ENCODE data around the gene OR6B1.
"Not testable (repeated sequence)": the region's sequence is repeated elsewhere in the genome, so short reads cannot be mapped to it uniquely, and the experiment has no call there.

The OR6B1 gene

DNA sequence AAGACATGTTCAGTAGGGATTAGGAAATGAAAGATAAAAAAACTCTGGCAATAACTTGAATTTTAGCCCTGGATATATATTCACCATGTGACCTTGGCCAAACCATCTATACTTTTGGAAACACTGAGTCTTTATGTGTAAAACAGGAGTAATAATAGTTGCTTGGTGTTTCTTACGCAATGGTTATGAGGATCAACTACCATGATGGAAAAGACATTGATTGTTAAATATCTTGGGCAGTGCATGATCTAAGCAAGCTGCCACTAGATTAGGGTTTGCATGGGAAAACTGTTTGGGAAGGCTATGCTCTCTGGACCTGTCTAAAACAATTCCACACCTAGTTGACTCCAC is 6.5 kb downstream of the OR6B1 start:
- no peak for DNase-seq

DNA sequence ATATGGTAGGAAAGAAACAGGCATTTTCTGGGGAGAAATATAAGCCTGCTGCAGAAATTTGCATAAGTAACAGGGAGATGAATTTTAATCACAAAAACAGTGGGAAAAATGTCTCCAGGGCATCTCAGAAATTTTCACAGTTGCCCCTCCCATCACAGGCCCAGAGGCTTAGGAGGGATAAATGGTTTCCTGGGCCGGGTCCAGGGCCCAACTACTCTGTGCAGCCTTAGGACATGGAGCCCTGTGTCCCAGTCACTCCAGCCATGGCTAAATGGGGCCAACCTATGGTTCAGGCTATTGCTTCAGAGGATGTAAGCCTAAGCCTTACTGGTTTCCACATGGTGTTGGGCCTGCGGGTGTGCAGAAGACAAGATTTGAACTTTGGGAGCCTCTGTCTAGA is 9.2 kb downstream of the OR6B1 start:
- DNase-seq: no peak

DNA sequence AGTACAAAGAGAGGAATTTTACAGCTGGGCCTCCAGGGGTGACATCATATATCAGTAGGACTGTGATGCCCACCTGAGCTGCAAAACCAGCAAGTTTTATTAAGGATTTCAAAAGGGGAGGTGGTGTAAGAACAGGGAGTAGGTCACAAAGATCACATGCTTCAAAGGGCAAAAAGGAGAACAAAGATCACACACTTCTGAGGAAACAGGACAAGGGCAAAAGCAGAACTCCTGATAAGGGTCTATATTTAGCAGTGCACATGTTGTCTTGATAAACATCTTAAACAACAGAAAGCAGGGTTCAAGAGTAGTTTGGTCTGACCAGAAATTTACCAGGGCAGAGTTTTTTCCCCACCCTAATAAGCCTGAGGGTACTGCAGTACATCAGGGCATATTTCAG is 9.9 kb downstream of the OR6B1 start:
- DNase-seq: not testable (repeated sequence)

DNA sequence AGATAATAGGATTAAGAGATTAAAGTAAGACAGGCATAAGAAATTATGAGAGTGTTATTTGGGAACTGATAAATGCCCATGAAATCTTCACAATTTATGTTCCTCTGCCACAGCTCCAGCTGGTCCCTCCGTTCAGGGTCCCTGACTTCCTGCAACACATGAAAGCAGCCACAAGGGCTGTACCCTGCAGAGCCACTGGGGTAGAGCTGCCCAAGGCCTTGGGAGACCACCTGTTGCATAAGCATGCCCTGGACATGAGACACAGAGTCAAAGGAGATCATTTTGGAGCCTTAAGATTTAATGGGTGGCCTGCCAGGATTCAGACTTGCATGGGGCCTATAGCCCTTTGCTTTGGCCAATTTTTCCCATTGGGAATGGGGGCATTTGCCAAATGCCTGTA is 10.7 kb downstream of the OR6B1 start:
- DNase-seq: not testable (repeated sequence)

DNA sequence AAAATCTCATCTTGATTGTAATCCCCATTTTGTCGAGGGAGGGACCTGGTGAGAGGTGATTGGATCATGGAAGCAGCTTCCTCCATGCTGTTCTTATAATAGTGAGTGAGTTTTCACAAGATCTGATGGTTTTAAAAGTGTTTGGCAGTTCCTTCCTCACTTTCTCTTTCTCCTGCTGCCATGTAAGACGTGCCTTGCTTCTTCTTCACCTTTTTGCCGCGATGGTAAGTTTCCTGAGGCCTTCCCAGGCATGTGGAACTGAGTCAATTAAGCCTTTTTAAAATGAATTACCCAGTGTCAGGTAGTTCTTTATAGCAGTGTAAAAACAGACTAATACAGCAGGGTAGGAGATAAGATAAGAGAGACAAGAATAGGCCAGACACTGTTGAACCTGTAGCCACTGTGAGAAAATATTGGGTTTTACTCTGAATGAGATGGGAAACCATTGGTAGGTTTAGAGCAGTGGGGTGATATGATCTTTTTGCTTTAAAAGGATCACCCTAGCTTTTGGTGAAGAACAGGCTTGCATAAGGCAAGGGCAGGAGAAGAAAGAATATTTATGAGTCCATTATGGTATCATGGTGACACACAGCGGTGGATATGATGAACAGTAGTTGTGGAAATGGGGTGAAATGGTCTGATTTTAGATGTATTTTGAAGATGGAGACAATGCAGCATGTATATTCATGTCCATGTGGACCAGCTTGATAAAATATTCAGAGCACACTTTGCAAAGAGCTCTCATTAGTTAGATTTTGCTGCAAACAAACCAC is 11.5 kb downstream of the OR6B1 start:
- DNase-seq: no peak

DNA sequence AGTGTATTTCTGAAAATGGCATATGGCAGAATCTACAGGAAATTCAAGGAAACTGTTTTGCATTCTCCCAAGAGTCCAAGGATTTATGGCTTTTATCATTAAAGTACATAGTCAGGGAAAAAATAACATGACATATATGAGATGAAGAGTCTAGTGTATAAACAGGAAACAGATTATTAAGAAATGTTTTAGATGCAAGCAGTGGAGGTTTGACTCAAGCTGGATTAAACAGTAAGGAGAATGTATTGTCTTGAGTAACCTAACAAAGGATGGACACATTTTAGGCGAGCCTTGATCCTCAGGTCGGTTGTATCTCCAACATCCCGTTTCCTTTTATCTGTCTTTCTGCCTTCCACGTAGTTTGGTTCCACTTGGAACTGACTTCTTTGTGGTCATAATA is 17.9 kb downstream of the OR6B1 start:
- no peak for DNase-seq

DNA sequence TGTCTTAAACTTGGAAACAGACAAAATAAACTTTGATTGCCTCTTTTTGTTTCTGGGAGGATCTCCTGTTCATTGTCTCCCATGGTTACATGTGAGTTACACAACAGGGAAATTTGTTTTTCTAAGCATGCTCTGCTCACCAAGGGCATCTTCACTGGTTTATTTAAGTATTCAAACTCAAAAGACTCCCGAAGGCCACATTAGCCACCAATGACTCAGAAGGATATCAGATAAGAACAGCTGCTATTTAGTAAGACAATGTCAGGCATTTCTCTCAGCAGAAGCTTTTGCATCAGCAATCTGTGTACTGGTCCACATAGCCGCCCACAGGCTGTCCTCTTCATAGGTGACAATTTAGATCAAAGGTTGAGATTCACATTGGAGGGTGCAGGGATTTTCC is 19.3 kb downstream of the OR6B1 start:
- no peak for DNase-seq

DNA sequence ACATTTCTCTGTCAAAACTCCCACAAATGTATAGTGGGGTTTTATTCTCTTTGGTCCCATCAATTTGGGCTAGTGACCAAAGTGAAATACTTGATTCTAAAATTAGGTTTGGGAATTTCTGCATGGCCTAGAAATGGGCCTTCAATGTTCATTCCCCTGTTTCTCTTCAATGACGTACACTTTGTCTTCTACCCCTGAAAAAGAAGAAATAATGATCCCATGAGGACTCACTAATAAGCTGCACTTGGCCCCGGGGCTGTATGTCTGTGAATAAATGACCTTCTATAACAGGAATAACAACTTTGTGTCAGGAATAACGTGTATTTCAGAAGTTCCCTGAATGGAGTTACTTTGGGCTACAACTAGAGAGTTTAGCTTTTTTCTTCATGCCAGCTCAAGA is 20.2 kb downstream of the OR6B1 start:
- no peak for DNase-seq

DNA sequence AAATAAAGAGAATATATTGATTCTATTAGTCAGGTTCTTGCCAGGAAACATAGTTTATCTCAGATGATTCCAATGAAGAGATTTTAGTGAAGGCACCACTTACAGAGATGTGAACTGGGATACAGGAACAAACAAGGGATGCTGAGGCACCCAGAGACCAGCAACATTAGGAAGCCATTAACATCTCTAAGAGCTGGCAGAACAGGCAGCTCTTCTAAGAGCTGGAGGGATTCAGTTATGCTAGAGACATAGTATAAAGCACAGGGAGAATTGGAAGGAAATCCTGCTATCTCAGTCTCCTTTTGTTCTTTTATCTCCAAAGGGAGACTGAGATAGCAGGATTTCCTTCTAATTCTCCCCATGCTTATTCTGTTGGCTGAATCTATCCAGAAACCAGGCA is 22.0 kb downstream of the OR6B1 start:
- no peak for DNase-seq

DNA sequence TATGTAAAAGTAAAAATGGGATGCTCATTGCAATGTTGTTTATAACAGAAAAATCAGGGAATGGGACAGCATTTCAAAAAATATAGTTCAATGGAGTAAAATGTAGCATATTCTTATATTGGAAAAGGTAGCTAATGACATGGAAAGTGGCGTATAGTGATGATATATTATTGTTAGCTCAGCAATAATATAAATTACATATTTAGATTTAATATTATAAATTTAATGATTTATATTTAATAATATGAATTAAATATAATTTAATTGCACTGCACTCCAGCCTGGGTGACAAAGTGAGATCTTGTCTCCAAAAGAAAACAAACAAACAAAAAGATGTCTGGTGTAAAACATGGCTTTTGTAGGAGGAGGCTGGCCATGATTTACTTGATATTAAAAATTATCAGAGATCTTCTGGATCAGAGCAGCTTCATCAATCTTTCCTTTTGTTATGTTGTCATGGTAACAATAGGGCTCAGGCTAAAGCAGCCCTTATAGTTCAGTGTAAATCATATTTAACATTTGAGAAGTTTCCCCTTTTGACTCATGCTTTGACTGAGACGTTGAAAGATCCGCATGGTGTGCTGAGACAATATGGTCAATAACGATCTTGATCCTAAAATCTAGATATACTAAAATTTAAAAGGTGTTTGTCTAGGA is 23.2 kb downstream of the OR6B1 start:
- DNase-seq: no peak

DNA sequence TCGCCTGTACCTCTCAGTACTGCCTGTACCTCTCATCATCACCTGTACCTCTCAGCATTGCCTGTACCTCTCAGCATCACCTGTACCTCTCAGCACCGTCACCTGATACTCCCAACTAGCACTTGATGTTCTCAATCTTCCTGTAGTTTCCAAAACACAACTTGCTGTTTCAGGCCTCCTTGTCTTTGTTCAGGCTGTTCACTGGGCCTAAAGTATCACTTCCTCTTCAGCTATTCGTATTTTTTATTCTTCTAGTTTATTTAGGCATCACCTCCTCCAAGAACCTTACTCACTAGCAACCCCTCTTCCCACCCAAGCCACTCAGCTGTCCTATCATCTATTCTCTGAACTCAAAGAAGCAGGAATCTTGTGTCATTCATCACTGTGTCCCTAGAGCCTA is 24.1 kb downstream of the OR6B1 start:
- DNase-seq: no peak

DNA sequence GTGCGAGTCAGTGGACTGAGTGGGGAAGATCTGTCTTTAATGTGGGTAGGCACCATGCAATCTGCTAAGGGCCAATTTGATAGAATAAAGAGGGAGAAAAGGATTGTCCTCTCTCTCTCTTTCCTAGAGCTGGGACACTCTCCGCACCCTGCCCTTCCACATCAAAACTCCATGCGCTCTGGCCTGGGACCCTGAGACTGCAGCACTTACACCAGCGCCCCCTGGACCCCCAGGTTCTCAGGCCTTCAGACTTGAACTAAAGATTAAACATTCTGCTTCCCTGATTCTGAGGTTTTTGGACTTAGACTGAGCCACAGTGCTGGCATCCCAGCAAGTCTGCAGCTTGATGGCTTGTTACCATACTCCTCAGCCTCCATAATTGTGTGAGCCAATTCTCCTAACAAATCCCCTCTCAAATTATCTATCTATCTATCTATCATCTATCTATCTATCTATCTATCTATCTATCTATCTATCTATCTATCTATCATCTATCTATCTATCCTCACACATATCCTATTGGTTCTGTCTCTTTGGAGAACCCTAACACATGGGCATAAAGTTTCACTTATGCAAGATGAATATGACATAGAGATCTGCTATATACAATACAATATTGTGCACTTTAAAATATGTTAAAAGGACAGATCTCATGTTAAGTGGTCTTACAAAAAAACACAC is 26.2 kb downstream of the OR6B1 start:
- DNase-seq: no peak

DNA sequence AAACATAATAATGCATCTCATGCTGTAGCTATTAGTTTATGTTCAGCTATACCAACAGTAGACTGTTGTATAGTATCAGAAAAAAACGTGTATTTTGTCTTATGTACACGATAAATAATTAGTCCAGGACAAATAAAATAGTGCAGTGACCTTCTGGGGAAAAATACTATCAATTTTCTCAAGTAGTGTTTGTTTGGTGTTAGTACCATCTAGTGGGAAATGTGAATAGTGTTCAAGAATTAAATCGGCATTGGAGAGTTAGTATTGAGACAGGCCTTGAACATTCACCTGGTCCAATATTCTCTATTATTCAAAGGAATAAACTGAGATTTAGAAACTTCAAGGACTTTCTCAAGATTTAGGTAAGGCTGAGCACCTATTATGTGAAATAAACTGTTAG is 26.9 kb downstream of the OR6B1 start:
- DNase-seq: no peak

DNA sequence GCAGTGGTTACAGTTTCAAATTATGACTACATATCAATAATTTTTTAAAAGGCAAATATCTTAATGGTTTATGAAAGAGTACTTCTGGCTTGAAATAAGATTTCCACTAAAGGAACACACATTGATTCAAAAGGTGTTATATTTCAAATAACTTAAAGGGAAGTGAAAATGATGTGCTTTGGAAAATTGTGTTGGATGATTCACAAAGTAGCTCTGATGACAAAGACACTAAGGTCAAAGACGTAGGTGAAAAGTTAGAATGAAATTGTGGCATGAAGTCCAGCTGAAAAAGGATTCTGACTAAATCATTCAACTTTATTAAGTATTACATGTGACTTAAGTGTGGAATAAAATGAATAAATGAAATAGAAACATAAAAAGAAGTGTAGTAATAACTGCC is 27.9 kb downstream of the OR6B1 start:
- DNase-seq: no peak

DNA sequence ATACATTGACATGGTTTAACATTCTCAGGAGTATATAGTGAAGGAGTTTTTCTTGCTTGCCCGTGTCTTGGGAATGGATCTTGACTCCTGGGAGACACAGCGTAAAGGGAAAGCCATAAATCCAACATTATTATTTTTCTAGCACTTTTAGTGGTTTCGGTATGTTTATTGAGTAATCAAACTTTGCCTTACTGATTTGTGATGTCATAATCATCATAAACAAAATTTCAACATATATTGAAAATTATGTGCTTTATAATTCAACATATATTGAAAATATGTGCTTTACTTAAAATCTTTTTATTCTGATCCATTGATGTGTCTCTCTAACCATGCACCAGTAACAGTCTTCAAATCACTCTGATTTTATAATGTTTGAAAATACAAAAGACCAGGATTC is 28.4 kb downstream of the OR6B1 start:
- no peak for DNase-seq

DNA sequence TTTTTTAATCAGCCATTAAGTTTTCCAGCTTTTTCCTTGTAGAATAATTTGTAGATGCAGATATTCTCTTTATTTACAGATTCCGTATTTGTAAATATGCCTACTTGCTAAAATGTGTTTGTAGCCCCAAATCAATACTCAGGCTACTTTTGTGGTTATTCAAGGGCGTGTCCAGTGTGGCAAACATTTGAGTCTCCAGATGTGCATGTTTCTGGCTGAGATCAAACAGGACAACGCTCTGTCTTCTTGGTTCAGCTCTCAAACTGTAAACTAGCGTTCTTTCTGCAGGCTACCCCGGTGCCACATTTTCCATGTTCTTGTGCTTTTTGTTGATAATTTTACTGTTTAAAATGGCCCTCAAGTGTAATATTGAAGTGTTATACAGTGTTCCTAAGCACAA is 32.4 kb downstream of the OR6B1 start:
- no peak for DNase-seq

DNA sequence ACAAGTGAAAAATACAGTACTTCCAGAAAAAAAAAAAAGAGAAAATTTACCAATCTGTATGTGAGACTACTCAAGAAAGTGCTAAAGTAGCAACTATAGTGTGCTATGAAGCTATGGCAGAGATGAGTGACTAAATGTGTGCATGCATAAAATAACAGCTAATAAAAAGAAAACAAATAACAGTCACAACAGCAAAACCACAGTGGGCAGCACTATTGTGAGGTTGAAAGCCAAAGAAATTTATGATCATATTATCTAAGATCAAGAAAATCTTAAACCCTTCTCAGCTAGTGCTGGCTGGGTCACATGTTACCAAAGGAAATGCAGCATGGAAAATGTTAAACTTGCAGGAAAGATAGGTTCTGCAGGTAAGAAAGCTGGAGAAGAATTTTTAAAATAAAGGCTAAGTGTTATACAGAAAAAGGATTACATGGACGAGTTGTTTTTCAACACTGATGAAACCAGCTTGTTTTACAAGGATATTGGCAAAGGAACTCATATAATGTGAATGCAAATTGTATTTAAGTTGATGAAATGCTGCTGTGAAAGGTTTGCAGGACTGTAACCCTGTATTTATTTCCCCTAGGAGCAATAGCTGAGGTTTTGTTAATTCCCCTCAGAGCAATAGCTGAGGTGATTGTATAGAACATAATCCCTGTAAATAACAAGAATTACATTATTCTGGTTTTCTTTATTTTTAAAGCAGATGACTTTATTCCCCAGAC is 33.0 kb downstream of the OR6B1 start:
- no peak for DNase-seq

DNA sequence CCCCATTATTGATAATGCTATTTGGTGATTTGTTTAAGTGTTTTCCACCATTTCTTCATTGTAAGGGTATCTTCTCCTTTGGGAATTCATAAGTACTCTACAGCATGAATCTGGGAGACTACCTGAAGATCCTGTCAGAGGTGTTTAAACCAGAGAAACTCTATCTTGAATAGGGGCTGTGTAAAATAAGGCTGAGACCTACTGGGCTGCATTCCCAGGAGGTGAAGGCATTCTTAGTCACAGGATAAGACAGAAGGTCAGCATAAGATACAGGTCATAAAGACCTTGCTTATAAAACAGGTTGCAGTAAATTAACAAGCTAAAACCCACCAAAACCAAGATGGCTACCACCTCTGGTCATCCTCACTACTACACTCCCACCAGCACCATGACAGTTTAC is 35.3 kb downstream of the OR6B1 start:
- DNase-seq: no peak

DNA sequence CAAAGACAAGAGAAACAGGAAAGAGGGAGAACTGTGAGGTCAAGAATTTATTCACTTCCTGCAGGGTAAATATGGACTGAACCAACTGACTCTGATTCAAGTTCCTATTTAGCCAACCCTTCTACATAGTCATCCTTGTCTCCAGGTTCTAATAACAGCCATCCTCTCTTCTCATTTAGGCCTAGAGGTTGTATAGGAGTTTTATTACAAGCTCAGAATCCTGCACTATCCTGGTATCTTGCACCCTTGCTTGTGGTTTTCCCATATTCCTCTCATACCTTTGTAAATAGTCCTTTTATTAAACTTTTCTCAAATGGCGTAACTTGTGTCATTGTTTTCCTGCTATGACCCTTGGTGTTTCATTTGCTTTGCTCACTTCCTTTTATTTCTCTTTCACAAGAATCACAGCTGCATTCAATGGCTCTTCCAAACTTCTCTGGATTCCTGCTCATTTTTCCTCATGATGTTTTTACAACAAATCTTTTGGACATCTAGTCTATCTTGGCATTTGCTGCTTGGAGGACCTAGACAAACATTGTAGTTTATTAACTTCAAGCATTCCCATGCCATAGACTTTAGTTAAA is 36.3 kb downstream of the OR6B1 start:
- no peak for DNase-seq

DNA sequence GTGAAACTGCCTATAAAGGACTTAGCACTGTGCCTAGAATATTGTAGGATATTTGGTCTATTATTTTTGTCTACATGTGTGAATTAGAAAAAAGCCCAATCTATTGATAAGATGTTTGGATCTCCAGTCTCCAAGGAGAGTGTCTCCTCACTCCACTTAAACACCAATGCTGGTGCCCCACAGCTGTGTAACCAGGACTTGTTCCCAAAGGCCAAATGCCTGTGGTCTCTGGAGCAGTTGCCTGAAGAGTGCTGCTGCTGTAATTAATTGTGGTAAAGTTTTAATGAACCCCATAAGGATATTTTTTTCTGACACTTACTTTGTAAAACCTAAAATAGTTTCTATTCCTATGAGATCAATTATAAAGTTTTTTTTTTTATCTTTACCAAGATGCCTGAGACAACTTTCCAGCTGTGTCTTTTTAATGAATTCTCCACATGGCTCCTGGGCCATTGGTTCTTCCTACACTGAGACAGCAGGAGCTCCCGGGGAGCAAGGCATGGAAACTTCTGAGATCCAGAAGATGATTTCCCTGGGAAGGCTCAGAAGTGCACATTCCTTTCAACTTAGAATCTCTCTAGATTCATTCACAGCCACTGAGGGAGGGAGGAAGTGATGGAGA is 37.4 kb downstream of the OR6B1 start:
- no peak for DNase-seq

DNA sequence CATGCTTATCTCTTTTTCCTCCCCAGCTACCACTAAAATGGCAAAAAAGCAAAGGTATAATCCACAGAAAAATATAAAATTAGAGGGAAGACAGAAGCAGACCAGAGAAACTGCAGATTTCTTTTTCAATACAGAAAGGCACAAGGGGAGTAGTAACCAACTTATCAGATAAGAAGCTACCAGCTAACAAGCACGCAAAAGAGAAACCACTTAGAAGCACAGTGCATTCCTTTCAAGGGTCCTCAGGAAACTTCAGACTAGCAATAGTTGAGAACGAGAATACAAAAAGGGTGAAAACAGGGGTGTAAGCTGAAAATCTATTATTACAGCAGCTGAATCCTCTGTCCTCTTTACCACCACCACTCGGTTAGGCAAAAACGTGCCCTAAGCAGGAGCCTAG is 38.8 kb downstream of the OR6B1 start:
- DNase-seq: no peak

DNA sequence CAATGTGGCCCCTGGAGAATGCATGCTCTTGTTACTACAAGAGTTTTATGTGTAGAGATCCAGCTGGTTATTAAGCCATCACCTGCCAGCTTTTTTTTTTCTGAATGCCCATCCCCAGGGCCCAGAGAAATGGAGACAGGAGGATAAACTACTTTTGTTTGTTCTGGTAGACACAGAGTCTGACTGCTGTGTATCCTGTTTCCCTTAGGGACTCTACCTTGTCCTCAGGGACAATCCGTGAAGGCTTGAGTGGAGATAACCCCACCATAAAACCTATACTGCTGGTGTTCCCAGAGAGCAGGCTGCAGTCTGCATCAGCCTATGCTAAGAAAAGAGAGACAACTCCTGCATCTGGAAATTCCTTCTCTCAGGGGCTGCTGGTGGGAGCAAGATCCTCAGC is 48.5 kb downstream of the OR6B1 start, which contains the start of gene OR2A5:
Gene OR2A5, plus strand, starts transcription at position 301 of the 400 bp plus-strand sequence. CDS start 1,454 bp downstream, outside the sequence.
- no peak for DNase-seq

DNA sequence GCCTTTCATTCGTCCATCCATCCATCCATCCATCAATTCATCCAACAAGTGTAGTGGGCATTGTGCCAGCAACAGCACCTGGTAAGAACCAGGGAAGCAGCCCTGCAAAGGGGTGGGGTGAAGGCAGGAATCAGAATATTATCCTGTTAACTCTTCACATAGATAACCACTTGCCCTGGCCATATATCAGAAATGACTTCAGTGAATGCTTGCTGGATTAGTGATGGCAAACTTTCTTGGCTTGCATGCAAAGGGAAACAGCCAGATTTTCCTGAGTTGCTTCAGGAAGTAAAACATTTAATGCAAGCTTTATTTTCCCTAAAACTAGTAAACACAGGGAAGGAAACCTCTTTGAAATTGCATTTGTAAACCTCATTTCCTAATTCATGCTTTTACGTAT is 49.4 kb downstream of the OR6B1 start:
- DNase-seq: no peak
